GM18867 (cell line): ENCODE results near the gene AK8.

Source experiments
- ATAC-seq: cut with Tn5 transposase; IDR thresholded peaks from one replicate; pipeline ENCODE4 v1.9.1; 2021; ENCODE audit warnings: mild to moderate bottlenecking, moderate library complexity; ENCODE audit not compliant: unreplicated experiment

Gene AK8

GRCh38 chr9:132748450-132748849 lies 129.6 kb downstream of the AK8 start:
- ATAC-seq, result no peak

DNA sequence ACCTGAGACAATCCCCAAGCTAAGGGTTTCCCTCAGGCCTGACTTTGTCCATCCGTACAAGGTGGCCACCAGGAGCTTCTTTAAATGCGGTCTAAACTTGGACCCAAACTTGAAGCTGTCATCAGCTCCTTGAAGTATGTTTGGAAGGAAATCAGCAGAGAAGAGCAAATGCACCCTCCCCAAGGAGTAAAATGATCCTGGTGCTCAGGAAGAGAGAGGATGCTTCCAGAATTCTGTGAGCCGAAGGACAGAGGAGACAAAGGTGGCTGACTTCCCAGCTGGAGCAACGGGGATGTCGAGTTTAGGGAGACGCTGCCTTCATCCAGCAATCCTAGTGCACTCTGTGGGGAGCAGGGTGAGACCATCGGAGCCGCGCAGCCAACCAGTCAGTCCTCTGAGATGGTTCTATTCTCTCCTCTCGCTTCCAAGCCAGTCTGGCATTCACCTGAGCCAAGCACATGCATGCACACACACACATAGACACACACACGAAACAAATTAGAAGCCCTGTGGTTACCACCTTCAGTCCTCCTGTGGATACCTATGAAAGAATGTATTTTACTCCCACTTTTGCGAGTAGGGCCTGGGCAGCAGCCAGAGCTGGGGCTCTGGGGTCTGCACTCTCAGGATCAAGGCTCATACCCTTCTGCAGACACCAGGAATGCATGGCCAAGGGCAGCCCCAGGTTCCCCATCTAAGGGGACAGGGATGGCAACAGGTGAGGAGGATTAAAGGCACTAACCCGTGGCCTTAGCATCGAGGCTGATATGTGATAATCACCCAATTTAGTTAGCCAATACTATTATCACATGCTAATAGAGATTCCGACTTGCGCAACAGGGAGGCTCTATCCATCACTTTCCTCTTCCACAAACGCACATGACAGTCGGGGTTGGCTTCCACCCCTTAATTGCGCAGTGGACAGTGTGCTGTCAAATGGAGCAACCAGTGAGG lies 132.1 kb downstream of the AK8 start:
- no peak for ATAC-seq

- no peak for ATAC-seq
These were observed 133.0 kb downstream of the AK8 start for GRCh38 chr9:132744881-132745755.

- no peak for ATAC-seq
These were observed 134.1 kb downstream of the AK8 start for GRCh38 chr9:132743931-132744479.

- ATAC-seq, result no peak
These were observed 135.2 kb downstream of the AK8 start for GRCh38 chr9:132742821-132743311.

DNA sequence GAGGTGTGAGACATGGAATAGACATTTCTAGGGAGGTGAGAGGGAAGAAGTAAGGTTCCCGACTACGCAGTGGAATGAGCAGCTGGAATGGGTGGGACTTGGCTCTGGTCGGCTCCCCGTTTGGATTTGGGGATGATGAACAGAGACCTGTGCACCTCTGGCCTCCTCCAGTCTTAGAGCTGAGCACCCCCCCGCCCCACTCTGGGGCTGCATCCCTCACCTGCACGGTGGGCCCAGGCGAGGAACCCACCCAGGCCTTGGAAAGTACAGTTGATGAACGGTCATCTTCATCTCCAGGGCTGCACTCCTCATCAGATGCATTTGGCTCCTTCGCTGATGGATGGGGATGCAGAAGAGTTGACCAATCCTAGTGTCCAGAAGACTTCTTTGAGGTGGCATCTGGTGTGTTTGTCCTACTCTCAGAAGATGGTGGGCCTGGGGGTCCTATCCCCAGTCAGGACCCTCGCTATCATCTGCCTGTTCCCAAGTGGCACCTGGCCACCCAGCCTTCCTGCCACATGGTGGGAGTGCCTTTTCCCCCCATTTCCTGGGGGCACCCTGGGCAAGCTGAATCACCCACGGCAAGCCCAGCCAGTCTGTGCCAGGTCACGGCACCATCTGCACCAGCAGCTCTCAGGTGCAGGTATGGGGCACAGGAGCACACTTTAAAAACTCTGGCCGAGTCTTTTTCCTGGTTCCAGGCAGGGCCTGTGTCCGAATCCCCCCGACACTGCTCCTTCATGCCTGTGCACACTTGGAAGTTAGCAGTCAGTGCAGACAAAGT lies 137.4 kb downstream of the AK8 start:
- no peak for ATAC-seq

- ATAC-seq, result no peak
These were observed 138.3 kb downstream of the AK8 start for GRCh38 chr9:132739710-132740310.

DNA sequence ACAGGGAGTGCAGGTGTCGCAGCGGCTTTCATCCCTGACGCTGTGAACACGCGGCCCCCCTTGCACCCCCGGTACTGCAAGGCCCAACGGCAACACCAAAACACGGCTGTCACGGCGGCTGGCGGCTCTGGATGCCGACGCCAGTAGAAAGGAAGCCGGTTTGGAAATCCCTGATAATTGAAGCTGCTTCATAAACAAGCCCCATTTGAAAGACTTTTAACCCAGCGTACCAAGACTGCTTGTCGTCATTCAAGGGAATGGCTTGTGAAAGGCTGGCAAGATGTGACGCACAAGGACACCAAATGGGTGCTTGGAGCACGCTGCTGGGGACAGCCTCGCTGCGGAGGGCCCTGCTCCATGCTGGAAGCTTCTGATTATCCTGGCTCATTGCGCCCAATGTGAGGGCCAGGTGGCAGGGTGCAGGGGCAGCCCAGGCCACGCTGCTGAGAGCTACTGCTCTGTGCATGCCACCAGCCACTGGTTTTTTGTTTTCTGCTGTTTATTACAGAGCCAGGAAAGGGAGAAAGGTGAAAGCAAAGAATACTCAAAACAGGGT lies 144.7 kb downstream of the AK8 start:
- no peak for ATAC-seq

GRCh38 chr9:132732326-132733259 lies 145.5 kb downstream of the AK8 start:
- no peak for ATAC-seq

DNA sequence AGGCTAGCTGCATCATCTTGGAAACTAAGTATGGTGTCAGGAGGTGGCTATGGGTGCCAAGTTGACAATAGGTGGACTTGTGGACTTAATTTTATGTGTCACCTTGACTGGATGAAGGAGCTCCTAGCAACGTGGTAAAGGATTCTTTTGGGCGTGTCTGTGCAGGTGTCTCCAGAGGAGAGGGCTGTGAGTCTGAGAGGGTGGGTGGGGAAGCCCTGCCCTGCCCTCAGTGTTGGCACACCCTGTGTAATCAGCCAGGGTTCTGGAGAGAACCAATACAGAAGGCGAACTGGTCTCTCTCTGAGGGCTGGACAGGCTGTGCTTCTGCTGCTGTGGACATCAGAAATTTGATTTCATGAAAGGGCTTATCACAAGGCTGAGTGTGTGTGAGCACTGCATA lies 146.9 kb downstream of the AK8 start:
- no peak for ATAC-seq

DNA sequence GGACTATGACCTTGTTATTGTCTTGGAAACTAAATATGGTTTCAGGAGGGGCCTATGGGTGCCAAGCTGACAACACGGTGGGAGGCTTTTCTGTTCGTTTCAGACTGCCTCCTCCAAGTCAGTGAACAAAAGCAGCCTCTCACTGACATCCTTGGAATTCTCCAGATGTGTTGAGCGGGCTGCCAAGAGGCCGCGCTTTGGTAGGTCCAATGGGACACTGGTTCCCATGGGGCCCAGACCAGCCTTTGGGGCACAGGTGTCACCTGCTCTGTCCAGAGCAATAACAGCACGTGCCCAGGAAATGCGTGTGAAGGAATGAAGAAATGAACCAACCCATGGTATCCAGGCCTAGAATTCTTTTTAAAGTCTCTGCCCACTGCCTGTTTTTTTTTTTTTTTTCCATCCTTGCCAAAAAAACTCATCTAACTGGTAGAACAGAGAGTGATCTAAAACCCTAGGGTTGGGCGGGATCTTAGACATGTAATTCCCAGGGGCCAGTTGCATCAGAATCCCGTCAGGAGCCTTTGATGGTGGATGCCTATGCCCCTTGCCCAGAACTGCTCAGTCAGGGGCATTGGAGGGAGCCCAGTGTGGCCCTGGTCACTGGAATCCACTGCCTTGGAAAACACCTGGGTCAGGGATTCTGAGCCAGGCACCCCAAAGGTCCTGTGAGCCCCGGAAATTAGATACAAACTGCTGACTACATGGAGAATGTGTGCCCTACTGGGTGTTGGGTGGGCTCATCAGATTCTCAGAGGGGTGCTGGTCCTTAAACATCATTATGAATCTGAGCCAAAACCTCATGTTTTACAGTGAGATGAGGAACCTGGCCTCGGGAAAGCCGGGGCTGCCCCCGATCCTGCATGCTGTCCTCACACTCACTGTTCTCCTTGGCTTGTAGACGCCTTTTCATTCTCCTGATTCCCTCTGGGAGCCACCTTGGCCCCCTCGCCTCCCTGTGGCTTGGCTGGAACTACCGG lies 147.7 kb downstream of the AK8 start:
- ATAC-seq, result no peak

GRCh38 chr9:132729235-132729890 lies 148.7 kb downstream of the AK8 start:
- no peak for ATAC-seq

- ATAC-seq, result no peak
These were observed 149.6 kb downstream of the AK8 start for GRCh38 chr9:132728497-132728896.

- no peak for ATAC-seq
These were observed 150.0 kb downstream of the AK8 start for GRCh38 chr9:132728071-132728470.

GRCh38 chr9:132726576-132727130 lies 151.4 kb downstream of the AK8 start:
- ATAC-seq, result no peak

DNA sequence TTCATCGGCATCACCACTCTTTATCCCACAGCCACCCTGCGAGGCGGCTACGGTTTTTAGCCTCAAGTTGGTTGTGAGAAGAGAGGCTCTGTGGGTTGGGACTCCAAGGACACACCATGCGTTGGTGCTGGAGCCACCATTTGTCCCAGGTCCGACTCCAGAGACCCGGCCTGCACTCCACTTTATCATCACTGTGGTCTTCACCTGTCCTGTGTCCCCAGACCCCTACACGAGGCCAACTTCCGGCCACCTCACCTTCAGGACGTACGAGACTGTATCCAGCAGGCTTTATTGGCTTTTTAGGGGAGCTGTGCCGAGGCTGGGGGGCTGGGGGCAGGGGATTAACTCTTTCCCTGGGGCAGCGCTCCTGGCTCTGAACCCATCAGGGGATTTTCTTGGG lies 152.8 kb downstream of the AK8 start:
- ATAC-seq, result no peak

DNA sequence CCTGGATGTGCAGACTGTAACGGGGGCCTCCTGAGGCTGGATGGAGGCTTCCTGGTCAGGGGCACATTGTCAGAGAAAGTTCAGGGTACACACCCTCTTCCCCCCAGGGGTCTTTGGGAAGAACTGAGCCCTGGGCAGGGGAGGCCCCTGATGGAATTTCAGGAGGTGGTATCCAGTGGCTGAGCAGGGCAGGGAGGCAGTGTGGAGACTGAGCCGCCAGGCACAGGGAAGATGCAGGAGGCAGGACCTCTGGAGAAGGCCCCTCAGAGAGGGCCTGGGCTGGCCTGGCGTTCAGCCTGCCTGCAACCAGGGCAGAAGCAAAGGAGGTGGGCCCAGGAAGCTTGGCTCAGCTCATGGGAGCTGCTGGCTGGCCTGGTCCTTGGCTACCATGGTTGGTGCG lies 154.3 kb downstream of the AK8 start:
- no peak for ATAC-seq
